ENCODE results near the gene RARB.

GRCh38 chr3:25604107-25604805 lies 176.2 kb downstream of the RARB start:
- TF ChIP-seq ZNF274 (IDR thresholded peaks at IDR 0.05; ENCODE audit: low read depth, low read length) (no peak), YY1 (IDR thresholded peaks at IDR 0.05; ENCODE audit: insufficient read depth, insufficient read length) (no peak), SUZ12 (IDR thresholded peaks at IDR 0.05; ENCODE audit: extremely low read depth, insufficient read depth, insufficient read length) (no peak)

Data from NT2/D1 (cell line).